Stomach (tissue), 9 donors: ENCODE results near the gene KLHDC3. TPM values are rescaled to one million over a fixed set of nuclear protein-coding genes. Genes with fewer than 3 reads are reported as not detected.
"Not testable (repeated sequence)": the region's sequence is repeated elsewhere in the genome, so short reads cannot be mapped to it uniquely, and the experiment has no call there.

Source experiments
- DNase-seq, 2 donors: peaks; one replicate each; pipeline versions ENCODE4 v3.0.0 to v3.0.0-alpha.2; 2013 to 2019
- H3K27ac ChIP-seq, 5 donors: fragments of 200-600 bp in 4 of 5; sonication (generic) in 4 of 5; one replicate each; pipeline ENCODE4 v1.5.1; 2013 to 2019; ENCODE audit warnings: mild to moderate bottlenecking in 1 of 5, moderate library complexity in 1 of 5
- H3K27me3 ChIP-seq, 3 donors: fragments of 200-600 bp; sonication (generic); one replicate each; pipeline ENCODE4 v1.5.1; 2017 to 2019; ENCODE audit warnings: mixed run types in 1 of 3
- H3K36me3 ChIP-seq, 4 donors: fragments of 200-600 bp; sonication (generic); 1 replicate in 3 of 4; 2 replicates in 1 of 4; pipeline ENCODE4 v1.5.1; 2016 to 2019
- H3K4me1 ChIP-seq, 4 donors: fragments of 200-600 bp; sonication (generic); one replicate each; pipeline ENCODE4 v1.5.1; 2016 to 2019
- H3K4me3 ChIP-seq, 4 donors: fragments of 200-600 bp; sonication (generic) in 3 of 4; one replicate each; pipeline ENCODE4 v1.5.1; 2016 to 2019; ENCODE audit warnings: mild to moderate bottlenecking in 1 of 4
- H3K9me3 ChIP-seq, 4 donors: fragments of 200-600 bp; sonication (generic); one replicate each; pipeline ENCODE4 v1.5.1; 2016 to 2019
- EP300 ChIP-seq: sonication (generic); formaldehyde crosslinking; IDR thresholded peaks from one replicate; pipeline ENCODE4 v1.6.1; 2017; ENCODE audit warnings: antibody characterized with exemption
- POLR2A ChIP-seq, 4 donors: fragments of 450-650 bp; IDR thresholded peaks; one replicate each; pipeline ENCODE4 v1.6.1; 2016; ENCODE audit warnings: antibody characterized with exemption in 4 of 4, control low read depth in 2 of 4, mild to moderate bottlenecking in 1 of 4, moderate library complexity in 1 of 4
- POLR2AphosphoS5 ChIP-seq, 3 donors: sonication (generic); formaldehyde crosslinking; IDR thresholded peaks; one replicate each; pipeline ENCODE4 v1.6.1; 2016; ENCODE audit warnings: antibody characterized with exemption in 3 of 3
- WGBS, 5 donors: extraction: QIAGEN DNeasy Blood & Tissue Kit in 3 of 5; methylation state at CpG; one replicate each; pipeline versions ENCODE4 v1.1.5 to v1.1.7; 2013 to 2018; 5-methylcytosine and 5-hydroxymethylcytosine counted together
- intact Hi-C: fragments of 100-400 bp; cut with DNase I; formaldehyde crosslinking; loops from one replicate; pipeline ENCODE4 v1.15.1; 2023; ENCODE audit warnings: low total_unique reads
- polyA plus RNA-seq, 3 donors: library from polyadenylated mRNA; stranded (reverse); fragments of 200-250 nt; gene quantifications; one replicate each; pipeline ENCODE4 v1.2.3, GENCODE V29; 2013
- total RNA-seq, 5 donors: library from RNA; depleted of rRNA; stranded (reverse); fragments of >200 nt; gene quantifications; one replicate each; pipeline versions ENCODE4 v1.1.0 to v1.2.3, GENCODE V29; 2014 to 2016
- TF ChIP-seq, protein P1 (sequence below), 7 experiments: fragments of 450-650 bp in 4 of 7; fragments of 200-600 bp in 3 of 7; sonication (generic) in 3 of 7; IDR thresholded peaks; one replicate each; pipeline ENCODE4 v1.5.1; 2016 to 2019; ENCODE audit warnings: antibody characterized with exemption in 7 of 7, control low read depth in 2 of 7, mild to moderate bottlenecking in 1 of 7
- donor health status: healthy with polysubstance abuse.
- donor health status: Bipolar disorder and iron deficiency.
- donor health status: healthy.

Gene KLHDC3
- total and polyA plus RNA-seq, 8 donors, result 40.0 to 88.5 (median 67.4) TPM

- H3K27ac ChIP-seq, result no peak overlapping the region
- no peak overlapping the region for H3K4me3 ChIP-seq
- H3K4me1 ChIP-seq, result peaks cover 0 to 6% (median 0%) of the 10 kb centered on the region in 4 donors
- intact Hi-C loops, result no loop called here
- no peaks in the 10 kb centered on the region for H3K27me3 ChIP-seq
- DNase-seq, result no peak
- WGBS, 5 donors, result 56 to 87% (median 72%) methylated on average over 9 of the region's 9 CpGs
- H3K9me3 ChIP-seq, result no peaks in the 10 kb centered on the region
- H3K36me3 ChIP-seq, result peaks cover 53 to 97% (median 96%) of the 10 kb centered on the region in 4 donors
- TF ChIP-seq POLR2A (IDR thresholded peaks at IDR 0.05) (no peak), POLR2AphosphoS5 (IDR thresholded peaks at IDR 0.05) (no peak), EP300 (no peak)
- TF ChIP-seq, protein P1, sequence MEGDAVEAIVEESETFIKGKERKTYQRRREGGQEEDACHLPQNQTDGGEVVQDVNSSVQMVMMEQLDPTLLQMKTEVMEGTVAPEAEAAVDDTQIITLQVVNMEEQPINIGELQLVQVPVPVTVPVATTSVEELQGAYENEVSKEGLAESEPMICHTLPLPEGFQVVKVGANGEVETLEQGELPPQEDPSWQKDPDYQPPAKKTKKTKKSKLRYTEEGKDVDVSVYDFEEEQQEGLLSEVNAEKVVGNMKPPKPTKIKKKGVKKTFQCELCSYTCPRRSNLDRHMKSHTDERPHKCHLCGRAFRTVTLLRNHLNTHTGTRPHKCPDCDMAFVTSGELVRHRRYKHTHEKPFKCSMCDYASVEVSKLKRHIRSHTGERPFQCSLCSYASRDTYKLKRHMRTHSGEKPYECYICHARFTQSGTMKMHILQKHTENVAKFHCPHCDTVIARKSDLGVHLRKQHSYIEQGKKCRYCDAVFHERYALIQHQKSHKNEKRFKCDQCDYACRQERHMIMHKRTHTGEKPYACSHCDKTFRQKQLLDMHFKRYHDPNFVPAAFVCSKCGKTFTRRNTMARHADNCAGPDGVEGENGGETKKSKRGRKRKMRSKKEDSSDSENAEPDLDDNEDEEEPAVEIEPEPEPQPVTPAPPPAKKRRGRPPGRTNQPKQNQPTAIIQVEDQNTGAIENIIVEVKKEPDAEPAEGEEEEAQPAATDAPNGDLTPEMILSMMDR (IDR thresholded peaks at IDR 0.05), result no peak
These were observed 24.7 kb downstream of the KLHDC3 start for GRCh38 chr6:43038727-43039126.

DNA sequence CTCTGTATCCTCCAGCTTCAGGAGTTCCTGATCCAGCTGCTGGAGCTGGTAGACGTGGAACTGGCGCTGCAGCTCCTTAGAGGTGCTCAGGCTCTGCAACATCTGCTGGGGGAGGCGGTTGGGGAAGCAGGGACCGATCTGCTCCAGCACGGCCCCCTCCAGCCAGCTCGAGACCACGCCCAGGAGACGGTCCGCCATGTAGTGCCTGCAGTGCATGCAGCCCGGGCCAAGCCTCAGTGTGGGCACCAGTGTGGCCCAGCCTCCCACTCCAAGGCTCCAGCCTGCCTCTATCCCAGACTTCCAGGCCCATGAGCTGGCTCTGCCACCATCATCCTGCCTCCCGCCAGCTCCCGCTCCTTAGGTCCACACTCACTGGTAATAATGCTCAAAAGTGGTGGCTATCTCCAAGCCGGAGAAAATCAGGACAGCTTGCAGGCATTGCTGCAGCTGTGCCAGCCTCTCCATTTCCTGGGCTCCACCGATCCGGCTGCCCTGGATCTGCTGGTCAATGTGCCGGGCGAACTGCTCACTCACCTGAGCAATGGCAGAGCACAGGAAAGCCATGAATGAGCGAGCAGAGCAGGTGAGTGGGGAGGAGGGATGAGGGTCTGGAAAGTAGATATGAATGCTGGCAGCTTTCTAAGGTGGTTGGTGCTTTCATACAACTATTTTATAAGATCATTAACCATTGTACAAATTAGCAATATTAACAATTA is 26.7 kb downstream of the KLHDC3 start:
- Histone ChIP-seq H3K4me1 (peaks cover 0 to 5% (median 0%) of the 10 kb centered on the region in 4 donors), H3K36me3 (peaks cover 65 to 97% (median 96%) of the 10 kb centered on the region in 4 donors), H3K27me3 (no peaks in the 10 kb centered on the region), H3K27ac (no peak overlapping the region), H3K4me3 (no peak overlapping the region), H3K9me3 (no peaks in the 10 kb centered on the region)
- DNase-seq, result no peak
- WGBS, 5 donors, result 94 to 96% (median 95%) methylated on average over 10 to 18 of the region's 18 CpGs
- TF ChIP-seq POLR2AphosphoS5 (IDR thresholded peaks at IDR 0.05) (no peak), POLR2A (IDR thresholded peaks at IDR 0.05) (no peak), EP300 (no peak)
- TF ChIP-seq, protein P1 (IDR thresholded peaks at IDR 0.05), result no peak
- intact Hi-C loops, result no loop called here

DNA sequence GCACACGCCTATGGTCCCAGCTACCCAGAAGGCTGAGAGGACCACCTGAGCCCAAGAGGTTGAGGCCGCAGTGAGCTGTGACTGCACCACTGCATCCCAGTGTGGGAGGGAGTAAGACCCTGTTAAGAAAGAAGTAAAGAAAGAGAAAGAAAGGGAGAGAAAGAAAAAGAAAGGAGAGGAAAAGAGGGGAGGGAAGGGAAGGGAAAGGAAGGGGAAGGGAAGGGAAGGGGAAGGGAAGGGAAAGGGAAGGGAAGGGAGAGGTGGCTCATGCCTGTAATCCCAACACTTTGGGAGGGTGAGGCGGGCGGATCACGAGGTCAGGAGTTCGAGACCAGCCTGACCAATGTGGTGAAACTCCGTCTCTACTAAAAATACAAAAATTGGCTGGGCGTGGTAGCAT is 27.4 kb downstream of the KLHDC3 start:
- 88 to 95% (median 90%) methylated on average over 7 to 8 of the region's 8 CpGs for WGBS, 5 donors
- H3K27me3 ChIP-seq, H3K9me3 ChIP-seq, H3K4me1 ChIP-seq, H3K27ac ChIP-seq, H3K4me3 ChIP-seq, intact Hi-C loops, DNase-seq: not testable (repeated sequence)
- peaks cover 65 to 97% (median 96%) of the 10 kb centered on the region in 4 donors for H3K36me3 ChIP-seq

DNA sequence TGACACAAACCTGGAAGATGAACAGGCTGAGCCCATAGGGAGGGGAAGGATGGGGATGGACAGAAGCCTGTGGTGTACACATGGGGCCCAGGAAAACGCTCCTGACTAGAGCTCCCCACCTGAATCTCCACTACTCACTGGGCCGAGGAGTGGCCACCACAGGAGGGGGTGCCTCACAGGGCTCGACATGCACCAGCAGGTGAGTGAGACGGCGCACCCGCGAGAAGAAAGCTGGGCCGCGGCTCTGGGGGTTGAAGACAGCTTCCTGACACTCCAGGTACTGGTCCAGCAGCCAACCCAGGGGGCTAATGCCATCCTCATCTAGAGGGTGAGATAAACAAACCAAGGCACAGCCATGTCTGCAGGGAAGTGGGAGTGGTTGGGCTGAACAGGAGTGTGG is 29.3 kb downstream of the KLHDC3 start:
- no peak overlapping the region for H3K4me3 ChIP-seq
- WGBS, 5 donors, result 91 to 95% (median 93%) methylated on average over 7 to 9 of the region's 9 CpGs
- TF ChIP-seq EP300 (no peak), POLR2A (IDR thresholded peaks at IDR 0.05) (no peak), POLR2AphosphoS5 (IDR thresholded peaks at IDR 0.05) (no peak)
- TF ChIP-seq, protein P1 (IDR thresholded peaks at IDR 0.05), result no peak
- H3K27me3 ChIP-seq, result no peaks in the 10 kb centered on the region
- no peaks in the 10 kb centered on the region for H3K9me3 ChIP-seq
- H3K4me1 ChIP-seq, result no peaks in the 10 kb centered on the region
- DNase-seq, result no peak
- H3K36me3 ChIP-seq, result peaks cover 59 to 97% (median 96%) of the 10 kb centered on the region in 4 donors
- intact Hi-C loops, result no loop called here
- no peak overlapping the region for H3K27ac ChIP-seq

DNA sequence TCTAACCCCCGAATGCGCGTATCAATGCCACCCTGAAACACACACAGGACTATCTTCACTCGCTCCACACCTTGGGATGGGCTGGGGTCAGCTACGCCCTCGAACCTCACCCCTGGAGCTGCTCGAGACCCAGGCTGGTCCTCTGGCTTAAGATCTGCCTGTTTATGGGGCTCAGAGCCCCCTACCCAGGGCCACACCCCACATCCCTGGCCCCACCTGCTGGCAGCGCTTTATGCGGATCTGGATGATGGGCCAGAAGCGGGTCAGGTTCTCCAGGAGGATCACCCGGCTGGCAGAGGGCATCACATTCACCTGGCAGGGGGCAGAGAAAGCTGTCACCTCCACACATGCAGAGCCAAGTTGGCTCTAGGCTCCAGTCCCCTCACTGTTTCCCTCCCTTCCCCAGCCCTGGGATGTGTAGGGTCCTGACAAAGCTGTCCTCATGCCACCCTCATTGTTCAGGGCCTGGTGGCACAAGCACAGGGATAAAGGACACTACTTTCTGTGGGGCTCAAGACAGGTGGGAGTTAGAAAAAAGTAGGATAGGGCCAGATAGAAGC is 31.4 kb downstream of the KLHDC3 start:
- Histone ChIP-seq H3K27ac (no peak overlapping the region), H3K9me3 (no peaks in the 10 kb centered on the region), H3K27me3 (no peaks in the 10 kb centered on the region), H3K36me3 (peaks cover 60 to 98% (median 96%) of the 10 kb centered on the region in 4 donors), H3K4me3 (no peak overlapping the region), H3K4me1 (no peaks in the 10 kb centered on the region)
- no peak for DNase-seq
- TF ChIP-seq, protein P1 (IDR thresholded peaks at IDR 0.05), result no peak
- TF ChIP-seq EP300 (no peak), POLR2AphosphoS5 (IDR thresholded peaks at IDR 0.05) (no peak), POLR2A (IDR thresholded peaks at IDR 0.05) (no peak)
- intact Hi-C loops, result no loop called here
- 84 to 94% (median 93%) methylated on average over 6 to 11 of the region's 11 CpGs for WGBS, 5 donors
